ENCODE data around the gene MED13. TPM values are rescaled to one million over a fixed set of nuclear protein-coding genes. Genes with fewer than 3 reads are reported as not detected.

The MED13 gene
- total RNA-seq, 4 donors from 2014 or later, result 58.8 to 129 (median 75.9) TPM

GRCh38 chr17:62089334-62089733 is 24.3 kb upstream of the MED13 start:
- Histone ChIP-seq H3K36me3 (no peaks in the 10 kb centered on the region), H3K27me3 (no peaks in the 10 kb centered on the region), H3K9me3 (no peaks in the 10 kb centered on the region), H3K4me1 (no peaks in the 10 kb centered on the region), H3K4me3 (no peak overlapping the region), H3K27ac (no peak overlapping the region)
- TF ChIP-seq CTCF (IDR thresholded peaks at IDR 0.05) (no peak), POLR2AphosphoS5 (IDR thresholded peaks at IDR 0.05) (no peak), EP300 (IDR thresholded peaks at IDR 0.05) (no peak)
- 80% methylated on average over 3 of the region's 3 CpGs for WGBS
- DNase-seq (ENCODE audit: low spot score in 2 of 2), result no peak

GRCh38 chr17:62086737-62087136 is 21.7 kb upstream of the MED13 start:
- H3K36me3 ChIP-seq, result no peaks in the 10 kb centered on the region
- H3K27ac ChIP-seq, result no peak overlapping the region
- DNase-seq (ENCODE audit: low spot score in 2 of 2), result no peak
- TF ChIP-seq EP300 (IDR thresholded peaks at IDR 0.05), result no peak
- TF ChIP-seq POLR2AphosphoS5 (IDR thresholded peaks at IDR 0.05), result no peak
- no peak for TF ChIP-seq CTCF (IDR thresholded peaks at IDR 0.05)
- no peak for TF ChIP-seq POLR2A (IDR thresholded peaks at IDR 0.05)
- WGBS, result 81% methylated on average over 2 of the region's 2 CpGs
- H3K27me3 ChIP-seq, result no peaks in the 10 kb centered on the region
- no peak overlapping the region for H3K4me3 ChIP-seq
- no peaks in the 10 kb centered on the region for H3K4me1 ChIP-seq
- H3K9me3 ChIP-seq, result no peaks in the 10 kb centered on the region

GRCh38 chr17:62085511-62086408 is 20.7 kb upstream of the MED13 start:
- H3K4me3 ChIP-seq, result no peak overlapping the region
- TF ChIP-seq CTCF (IDR thresholded peaks at IDR 0.05) (no peak), POLR2A (IDR thresholded peaks at IDR 0.05) (no peak), EP300 (IDR thresholded peaks at IDR 0.05) (no peak), POLR2AphosphoS5 (IDR thresholded peaks at IDR 0.05) (no peak)
- no peak overlapping the region for H3K27ac ChIP-seq
- 64% methylated on average over 7 of the region's 7 CpGs for WGBS
- no peaks in the 10 kb centered on the region for H3K27me3 ChIP-seq
- H3K36me3 ChIP-seq, result no peaks in the 10 kb centered on the region
- DNase-seq (ENCODE audit: low spot score in 2 of 2), result no peak
- H3K9me3 ChIP-seq, result no peaks in the 10 kb centered on the region
- no peaks in the 10 kb centered on the region for H3K4me1 ChIP-seq

- H3K36me3 ChIP-seq, result no peaks in the 10 kb centered on the region
- WGBS, result 82% methylated on average over 3 of the region's 3 CpGs
- no peaks in the 10 kb centered on the region for H3K4me1 ChIP-seq
- no peak overlapping the region for H3K4me3 ChIP-seq
- H3K27ac ChIP-seq, result no peak overlapping the region
- DNase-seq (ENCODE audit: low spot score in 2 of 2), result no peak
- peaks cover 7% of the 10 kb centered on the region for H3K27me3 ChIP-seq
- no peaks in the 10 kb centered on the region for H3K9me3 ChIP-seq
- TF ChIP-seq CTCF (IDR thresholded peaks at IDR 0.05) (no peak), POLR2A (IDR thresholded peaks at IDR 0.05) (no peak), EP300 (IDR thresholded peaks at IDR 0.05) (no peak), POLR2AphosphoS5 (IDR thresholded peaks at IDR 0.05) (no peak)
Measured at GRCh38 chr17:62084585-62084984, 19.5 kb upstream of the MED13 start.

- Histone ChIP-seq H3K4me3 (no peak overlapping the region), H3K27ac (no peak overlapping the region), H3K36me3 (no peaks in the 10 kb centered on the region), H3K27me3 (peaks cover 8% of the 10 kb centered on the region), H3K9me3 (no peaks in the 10 kb centered on the region), H3K4me1 (no peaks in the 10 kb centered on the region)
- DNase-seq (ENCODE audit: low spot score in 2 of 2), result no peak
- TF ChIP-seq POLR2AphosphoS5 (IDR thresholded peaks at IDR 0.05) (no peak), POLR2A (IDR thresholded peaks at IDR 0.05) (no peak), CTCF (IDR thresholded peaks at IDR 0.05) (no peak), EP300 (IDR thresholded peaks at IDR 0.05) (no peak)
- WGBS, result 96% methylated on average over 3 of the region's 3 CpGs
Measured at GRCh38 chr17:62083651-62084050, 18.6 kb upstream of the MED13 start.
